ENCODE results near the gene CABLES2.

The CABLES2 gene

DNA sequence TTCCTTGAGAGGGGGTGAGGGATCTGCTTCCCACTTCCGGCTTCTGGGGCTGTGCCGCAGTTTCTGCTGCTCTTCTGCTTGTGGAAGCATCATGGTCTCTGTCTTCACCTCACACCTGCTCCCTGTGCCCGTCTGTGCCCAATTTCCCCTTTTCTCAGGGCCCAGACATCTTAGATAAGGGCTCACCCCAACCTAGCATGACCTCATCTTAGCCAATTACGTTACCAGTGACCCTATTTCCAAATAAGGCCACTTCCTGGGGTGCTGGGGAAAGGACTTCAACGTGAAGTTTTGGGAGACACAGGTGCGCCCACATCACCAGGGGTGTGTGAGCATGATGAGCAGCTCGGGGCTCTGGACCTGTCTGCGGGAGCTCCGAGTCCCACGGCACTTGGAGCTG, 41.0 kb upstream of the CABLES2 start:
- Histone ChIP-seq H3K9me2 (replicated peaks; ENCODE audit: control insufficient read depth, low read length) (no peaks in the 10 kb centered on the region), H4K20me1 (ENCODE audit: control insufficient read depth, insufficient read depth, low read depth, low read length) (no peaks in the 10 kb centered on the region), H3K27me3 (ENCODE audit: control insufficient read depth, low read length) (no peaks in the 10 kb centered on the region), H3K4me2 (ENCODE audit: low read length) (no peak overlapping the region), H3K4me1 (ENCODE audit: control insufficient read depth, low read length) (no peaks in the 10 kb centered on the region), H3K36me3 (ENCODE audit: control insufficient read depth, low read length) (no peaks in the 10 kb centered on the region), H3K4me3 (ENCODE audit: low read length) (no peak overlapping the region), H3K9me3 (ENCODE audit: control insufficient read depth, insufficient read depth, low read length) (no peaks in the 10 kb centered on the region), H3K27ac (ENCODE audit: low read depth, low read length) (no peak overlapping the region), H3F3A (ENCODE audit: control insufficient read depth, insufficient read depth) (no peaks in the 10 kb centered on the region), H3K79me2 (ENCODE audit: control insufficient read depth, low read length) (no peaks in the 10 kb centered on the region)
- TF ChIP-seq, protein P1, sequence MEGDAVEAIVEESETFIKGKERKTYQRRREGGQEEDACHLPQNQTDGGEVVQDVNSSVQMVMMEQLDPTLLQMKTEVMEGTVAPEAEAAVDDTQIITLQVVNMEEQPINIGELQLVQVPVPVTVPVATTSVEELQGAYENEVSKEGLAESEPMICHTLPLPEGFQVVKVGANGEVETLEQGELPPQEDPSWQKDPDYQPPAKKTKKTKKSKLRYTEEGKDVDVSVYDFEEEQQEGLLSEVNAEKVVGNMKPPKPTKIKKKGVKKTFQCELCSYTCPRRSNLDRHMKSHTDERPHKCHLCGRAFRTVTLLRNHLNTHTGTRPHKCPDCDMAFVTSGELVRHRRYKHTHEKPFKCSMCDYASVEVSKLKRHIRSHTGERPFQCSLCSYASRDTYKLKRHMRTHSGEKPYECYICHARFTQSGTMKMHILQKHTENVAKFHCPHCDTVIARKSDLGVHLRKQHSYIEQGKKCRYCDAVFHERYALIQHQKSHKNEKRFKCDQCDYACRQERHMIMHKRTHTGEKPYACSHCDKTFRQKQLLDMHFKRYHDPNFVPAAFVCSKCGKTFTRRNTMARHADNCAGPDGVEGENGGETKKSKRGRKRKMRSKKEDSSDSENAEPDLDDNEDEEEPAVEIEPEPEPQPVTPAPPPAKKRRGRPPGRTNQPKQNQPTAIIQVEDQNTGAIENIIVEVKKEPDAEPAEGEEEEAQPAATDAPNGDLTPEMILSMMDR (IDR thresholded peaks at IDR 0.05; ENCODE audit: low read depth, low read length, poor library complexity, severe bottlenecking), result no peak
- TF ChIP-seq EZH2phosphoT487 (IDR thresholded peaks at IDR 0.05; ENCODE audit: borderline replicate concordance, low read length), result no peak

DNA sequence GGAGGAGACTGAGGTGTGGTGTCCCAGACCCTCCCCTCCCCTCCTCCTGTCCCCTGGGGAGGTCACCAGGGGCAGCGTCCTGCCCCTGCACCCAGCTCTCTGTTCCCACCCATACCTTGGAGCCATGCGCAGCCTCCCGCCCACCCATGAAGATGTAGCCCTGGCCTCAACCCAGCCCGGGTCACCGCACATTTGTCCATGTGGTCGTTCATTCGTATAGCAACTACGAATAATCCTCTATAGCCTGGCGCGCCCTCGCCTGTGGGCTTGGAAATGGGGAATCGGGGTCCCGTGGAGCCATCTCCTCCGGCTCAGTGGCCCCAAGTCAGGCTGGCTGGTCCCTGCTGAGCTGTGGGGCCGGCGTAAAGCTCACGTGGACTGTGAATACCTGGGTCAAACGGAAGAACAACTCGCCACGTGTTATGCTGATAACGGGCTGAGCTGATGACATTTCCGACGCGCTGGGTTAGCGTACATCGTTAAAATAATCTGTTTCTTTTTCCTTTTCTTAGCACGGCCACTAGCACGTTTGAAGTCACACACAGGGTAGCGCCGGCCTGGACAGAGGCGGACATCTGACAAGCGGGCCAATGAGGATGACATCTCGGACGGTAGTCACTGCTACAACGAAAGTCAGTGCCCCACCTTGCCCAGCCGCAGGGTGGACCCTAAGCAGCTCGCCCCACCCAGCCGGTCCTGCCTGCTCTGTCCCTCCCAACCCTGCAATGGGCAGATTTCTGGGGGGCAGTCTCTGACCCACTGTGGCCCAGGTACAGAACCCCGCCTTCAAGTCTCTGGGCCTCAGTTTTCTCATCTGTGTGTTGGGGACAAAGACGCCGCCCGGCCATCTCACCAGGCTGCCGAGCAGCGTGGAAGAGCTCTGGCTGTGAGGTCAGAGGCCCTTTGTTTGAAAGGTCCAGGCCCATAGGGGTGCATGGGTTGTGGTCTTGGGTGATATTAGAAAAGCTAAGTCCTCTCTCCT, 40.1 kb upstream of the CABLES2 start:
- H3K4me1 ChIP-seq (ENCODE audit: control insufficient read depth, low read length), result no peaks in the 10 kb centered on the region
- H3K36me3 ChIP-seq (ENCODE audit: control insufficient read depth, low read length), result no peaks in the 10 kb centered on the region
- no peaks in the 10 kb centered on the region for H4K20me1 ChIP-seq (ENCODE audit: control insufficient read depth, insufficient read depth, low read depth, low read length)
- no peaks in the 10 kb centered on the region for H3K27me3 ChIP-seq (ENCODE audit: control insufficient read depth, low read length)
- H3K9me2 ChIP-seq (replicated peaks; ENCODE audit: control insufficient read depth, low read length), result no peaks in the 10 kb centered on the region
- no peaks in the 10 kb centered on the region for H3K9me3 ChIP-seq (ENCODE audit: control insufficient read depth, insufficient read depth, low read length)
- no peaks in the 10 kb centered on the region for H3K79me2 ChIP-seq (ENCODE audit: control insufficient read depth, low read length)
- H3F3A ChIP-seq (ENCODE audit: control insufficient read depth, insufficient read depth), result no peaks in the 10 kb centered on the region
- no peak for TF ChIP-seq EZH2phosphoT487 (IDR thresholded peaks at IDR 0.05; ENCODE audit: borderline replicate concordance, low read length)
- TF ChIP-seq, protein P1 (IDR thresholded peaks at IDR 0.05; ENCODE audit: low read depth, low read length, poor library complexity, severe bottlenecking), result no peak
- no peak overlapping the region for H3K27ac ChIP-seq (ENCODE audit: low read depth, low read length)
- H3K4me3 ChIP-seq (ENCODE audit: low read length), result no peak overlapping the region
- H3K4me2 ChIP-seq (ENCODE audit: low read length), result no peak overlapping the region

DNA sequence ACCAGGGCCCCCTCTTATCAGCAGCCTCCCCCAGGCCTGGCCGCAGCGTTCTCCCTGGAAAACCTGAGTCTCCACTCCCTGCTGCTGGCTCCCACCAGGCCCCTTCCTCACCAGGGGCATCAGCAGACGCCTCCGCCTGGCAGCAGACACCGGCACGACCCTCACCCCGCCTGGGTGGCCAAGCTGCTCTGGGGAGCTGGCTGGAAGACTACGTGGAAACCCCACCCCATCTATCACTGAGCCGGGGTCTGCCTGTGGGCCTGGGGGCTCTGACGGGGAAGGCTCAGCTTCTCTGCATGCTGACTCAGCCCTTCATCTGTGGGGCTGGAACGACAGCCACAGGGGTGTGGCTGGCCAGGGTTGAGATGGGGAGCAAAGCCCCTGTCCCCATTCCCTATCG, 39.4 kb upstream of the CABLES2 start:
- H3K9me2 ChIP-seq (replicated peaks; ENCODE audit: control insufficient read depth, low read length), result no peaks in the 10 kb centered on the region
- no peaks in the 10 kb centered on the region for H4K20me1 ChIP-seq (ENCODE audit: control insufficient read depth, insufficient read depth, low read depth, low read length)
- no peaks in the 10 kb centered on the region for H3K36me3 ChIP-seq (ENCODE audit: control insufficient read depth, low read length)
- no peak overlapping the region for H3K27ac ChIP-seq (ENCODE audit: low read depth, low read length)
- no peaks in the 10 kb centered on the region for H3K27me3 ChIP-seq (ENCODE audit: control insufficient read depth, low read length)
- no peak overlapping the region for H3K4me3 ChIP-seq (ENCODE audit: low read length)
- H3K9me3 ChIP-seq (ENCODE audit: control insufficient read depth, insufficient read depth, low read length), result no peaks in the 10 kb centered on the region
- no peak overlapping the region for H3K4me2 ChIP-seq (ENCODE audit: low read length)
- H3K79me2 ChIP-seq (ENCODE audit: control insufficient read depth, low read length), result no peaks in the 10 kb centered on the region
- no peaks in the 10 kb centered on the region for H3F3A ChIP-seq (ENCODE audit: control insufficient read depth, insufficient read depth)
- H3K4me1 ChIP-seq (ENCODE audit: control insufficient read depth, low read length), result no peaks in the 10 kb centered on the region
- TF ChIP-seq, protein P1 (IDR thresholded peaks at IDR 0.05; ENCODE audit: low read depth, low read length, poor library complexity, severe bottlenecking), result no peak
